Suppressor macrophage (primary cell): Measurements from ENCODE around the gene P3H3.
"Not testable (repeated sequence)": the region's sequence is repeated elsewhere in the genome, so short reads cannot be mapped to it uniquely, and the experiment has no call there.

Source experiments
- DNase-seq, 4 experiments: peaks; one replicate each; pipeline ENCODE4 v3.0.0-alpha.2; 2020 to 2022

P3H3 gene

GRCh38 chr12:6845395-6845794 lies 17.2 kb downstream of the P3H3 start:
- DNase-seq, result no peak

GRCh38 chr12:6846316-6846869 lies 18.2 kb downstream of the P3H3 start:
- peak in 3 of 4 experiments; percentile 43 to 46 (median 44) for DNase-seq

- no peak for DNase-seq
Observed at GRCh38 chr12:6847676-6848075, 19.5 kb downstream of the P3H3 start.

- DNase-seq, result no peak
Observed at GRCh38 chr12:6849427-6849826, 21.2 kb downstream of the P3H3 start.

GRCh38 chr12:6849976-6850560 lies 21.9 kb downstream of the P3H3 start:
- no peak for DNase-seq

- no peak for DNase-seq
Observed at GRCh38 chr12:6850796-6851152, 22.6 kb downstream of the P3H3 start.

- DNase-seq, result peak; percentile 97 to 99 (median 98)
Observed at GRCh38 chr12:6851153-6851920, 23.1 kb downstream of the P3H3 start, which contains the start of gene CDCA3. Gene CDCA3, minus strand, starts transcription at chr12:6851286. Its CDS starts 334 bp downstream, at chr12:6850952.

GRCh38 chr12:6851921-6852650 lies 23.9 kb downstream of the P3H3 start, which contains the start of gene USP5:
Gene USP5, plus strand, starts transcription at chr12:6852150. Its CDS starts 30 bp downstream, at chr12:6852180.
- peak; percentile 99 to 100 (median 100) for DNase-seq

GRCh38 chr12:6852651-6853354 lies 24.6 kb downstream of the P3H3 start:
- DNase-seq, result peak in 1 of 4 experiments; percentile 16

- no peak for DNase-seq
Observed at GRCh38 chr12:6853626-6854025, 25.4 kb downstream of the P3H3 start.

- no peak for DNase-seq
Observed at GRCh38 chr12:6854036-6854435, 25.8 kb downstream of the P3H3 start.

- no peak for DNase-seq
Observed at GRCh38 chr12:6855322-6855721, 27.1 kb downstream of the P3H3 start.

- DNase-seq, result no peak
Observed at GRCh38 chr12:6858799-6859198, 30.6 kb downstream of the P3H3 start.

- DNase-seq, result no peak
Observed at GRCh38 chr12:6860116-6860515, 31.9 kb downstream of the P3H3 start.

- DNase-seq, result no peak
Observed at GRCh38 chr12:6860942-6861341, 32.7 kb downstream of the P3H3 start.

- DNase-seq, result no peak
Observed at GRCh38 chr12:6861391-6861790, 33.2 kb downstream of the P3H3 start.

GRCh38 chr12:6863033-6863432 lies 34.8 kb downstream of the P3H3 start:
- DNase-seq, result no peak

- no peak for DNase-seq
Observed at GRCh38 chr12:6863586-6864321, 35.5 kb downstream of the P3H3 start.

- DNase-seq, result not testable (repeated sequence)
Observed at GRCh38 chr12:6865307-6865706, 37.1 kb downstream of the P3H3 start.

GRCh38 chr12:6866163-6866919 lies 38.1 kb downstream of the P3H3 start:
- no peak for DNase-seq

- DNase-seq, result peak in 2 of 4 experiments; percentile 86 to 88
Observed at GRCh38 chr12:6866920-6867412, 38.8 kb downstream of the P3H3 start.
